Smooth muscle cell (in vitro differentiated cells): ENCODE data around the gene CCDC186. TPM values are rescaled to one million over a fixed set of nuclear protein-coding genes. Genes with fewer than 3 reads are reported as not detected.

Source experiments
- DNase-seq: peaks from one replicate; lab custom pipeline; 2025; ENCODE audit not compliant: unreplicated experiment; lab: John Stamatoyannopoulos, UW
- H2AFZ ChIP-seq: fragments of 200-600 bp; sonication (generic); 2 replicates; pipeline ENCODE4 v1.6.0; 2016; ENCODE audit warnings: antibody characterized with exemption, low read depth, mild to moderate bottlenecking
- H3F3A ChIP-seq: fragments of 200-600 bp; sonication (generic); 2 replicates; pipeline ENCODE4 v1.6.0; 2017; ENCODE audit warnings: antibody characterized with exemption, low read depth
- H3K27ac ChIP-seq: fragments of 200-600 bp; sonication (generic); 2 replicates; pipeline ENCODE4 v1.5.1; 2016; ENCODE audit warnings: low read depth, mild to moderate bottlenecking
- H3K27me3 ChIP-seq: fragments of 200-600 bp; sonication (generic); 2 replicates; pipeline ENCODE4 v1.6.1; 2016; ENCODE audit warnings: low read depth, mild to moderate bottlenecking
- H3K36me3 ChIP-seq: fragments of 200-600 bp; sonication (generic); 2 replicates; pipeline ENCODE4 v1.5.1; 2016; ENCODE audit warnings: low read depth
- H3K4me1 ChIP-seq: fragments of 200-600 bp; sonication (generic); 2 replicates; pipeline ENCODE4 v1.5.1; 2016; ENCODE audit warnings: low read depth
- H3K4me2 ChIP-seq: fragments of 200-600 bp; sonication (generic); 2 replicates; pipeline ENCODE4 v1.6.0; 2016; ENCODE audit warnings: mild to moderate bottlenecking
- H3K4me3 ChIP-seq: fragments of 200-600 bp; sonication (generic); 2 replicates; pipeline ENCODE4 v1.5.1; 2016; ENCODE audit warnings: mild to moderate bottlenecking
- H3K79me2 ChIP-seq: fragments of 200-600 bp; sonication (generic); 2 replicates; pipeline ENCODE4 v1.6.0; 2016; ENCODE audit warnings: low read depth, mild to moderate bottlenecking
- H3K9ac ChIP-seq: fragments of 200-600 bp; sonication (generic); 2 replicates; pipeline ENCODE4 v1.6.0; 2016; ENCODE audit warnings: low read depth
- H3K9me3 ChIP-seq: fragments of 200-600 bp; sonication (generic); replicated peaks from 2 replicates; pipeline ENCODE4 v1.5.1; 2016; ENCODE audit warnings: low read depth
- H4K20me1 ChIP-seq: fragments of 200-600 bp; sonication (generic); 2 replicates; pipeline ENCODE4 v1.6.0; 2016; ENCODE audit warnings: low read depth
- CTCF ChIP-seq: fragments of 200-600 bp; sonication (generic); IDR thresholded peaks from 2 replicates; pipeline ENCODE4 v1.5.1; 2017; ENCODE audit warnings: borderline replicate concordance, mild to moderate bottlenecking, antibody characterized with exemption; ENCODE audit not compliant: insufficient read depth, poor library complexity, severe bottlenecking
- WGBS: methylation state at CpG from one replicate; pipeline ENCODE4 v1.1.7; 2016; ENCODE audit warnings: low lambda C conversion rate; 5-methylcytosine and 5-hydroxymethylcytosine counted together
- polyA plus RNA-seq: library from polyadenylated mRNA; unstranded; fragments of >200 nt; fragmentation: Nextera tagmentation; extraction: Ambion mirVana; gene quantifications from 2 replicates; pipeline ENCODE4 v1.2.1, GENCODE V29; 2016
- total RNA-seq: library from RNA; depleted of rRNA; stranded (reverse); fragments of >200 nt; gene quantifications from 2 replicates; pipeline ENCODE4 v1.2.3, GENCODE V29; 2014

The CCDC186 gene
- total and polyA plus RNA-seq, 2 experiments from 2014 or later: 14.6 to 27.9 TPM

DNA sequence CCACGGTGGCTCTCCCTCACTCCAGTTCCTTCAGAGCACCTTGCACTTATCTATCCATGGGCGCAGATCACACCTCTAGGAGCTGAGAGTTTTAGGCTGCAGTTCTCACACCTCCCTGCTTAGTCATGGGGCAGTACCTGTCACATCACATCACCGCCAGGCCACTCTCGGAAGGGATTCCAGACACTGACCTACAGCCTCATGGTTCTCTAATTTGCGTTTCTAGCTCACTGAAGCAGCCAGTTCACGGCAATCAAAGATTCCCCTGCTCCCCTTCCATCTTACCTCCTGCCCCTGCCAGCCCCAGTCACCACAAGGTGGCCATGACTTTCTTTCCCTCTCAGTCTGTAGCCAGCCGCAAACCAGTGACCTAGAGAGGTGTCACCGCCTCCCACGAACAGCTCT, 96.2 kb downstream of the CCDC186 start:
- Histone ChIP-seq H2AFZ (no peak overlapping the region), H3K79me2 (no peaks in the 10 kb centered on the region), H3K4me1 (no peaks in the 10 kb centered on the region), H3K36me3 (no peaks in the 10 kb centered on the region), H4K20me1 (no peaks in the 10 kb centered on the region), H3F3A (no peaks in the 10 kb centered on the region), H3K4me2 (no peak overlapping the region), H3K27ac (no peak overlapping the region), H3K27me3 (peaks cover 7% of the 10 kb centered on the region), H3K9me3 (no peaks in the 10 kb centered on the region), H3K9ac (no peak overlapping the region), H3K4me3 (no peak overlapping the region)
- TF ChIP-seq CTCF: no peak
- WGBS: 78% methylated on average over 9 of the region's 9 CpGs
- no peak for DNase-seq

DNA sequence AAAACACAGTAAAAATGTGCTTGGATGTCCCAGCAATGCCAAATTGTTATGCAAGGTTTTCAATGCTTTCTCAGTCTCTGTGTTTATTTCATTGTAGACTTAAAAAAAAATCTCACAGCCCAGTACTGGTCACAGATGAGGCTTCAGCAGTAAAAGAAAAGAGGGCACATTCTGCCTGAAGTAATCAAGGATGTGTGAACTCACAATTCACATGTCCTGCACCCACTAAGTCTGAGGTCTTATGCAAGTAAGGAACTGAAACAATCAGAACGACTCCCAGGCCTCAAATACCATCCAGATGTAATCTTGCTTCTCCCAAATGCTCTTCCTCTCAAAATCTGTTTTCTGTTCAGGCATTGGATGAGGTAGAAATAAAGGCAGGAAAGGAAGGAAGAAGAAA, 96.7 kb downstream of the CCDC186 start:
- Histone ChIP-seq H3K4me3 (no peak overlapping the region), H4K20me1 (no peaks in the 10 kb centered on the region), H3K36me3 (no peaks in the 10 kb centered on the region), H3F3A (no peaks in the 10 kb centered on the region), H3K27me3 (peaks cover 7% of the 10 kb centered on the region), H3K4me2 (no peak overlapping the region), H3K27ac (no peak overlapping the region), H3K79me2 (no peaks in the 10 kb centered on the region), H3K4me1 (no peaks in the 10 kb centered on the region), H3K9ac (no peak overlapping the region), H3K9me3 (no peaks in the 10 kb centered on the region), H2AFZ (no peak overlapping the region)
- WGBS: 77% methylated on average over 1 of the region's 1 CpG
- no peak for TF ChIP-seq CTCF
- no peak for DNase-seq

GRCh38 chr10:114075093-114075492, 98.9 kb downstream of the CCDC186 start:
- Histone ChIP-seq H2AFZ (no peak overlapping the region), H3K4me2 (no peak overlapping the region), H3K27ac (no peak overlapping the region), H3K36me3 (no peaks in the 10 kb centered on the region), H3K27me3 (no peaks in the 10 kb centered on the region), H3K4me3 (no peak overlapping the region), H3K79me2 (no peaks in the 10 kb centered on the region), H3K4me1 (no peaks in the 10 kb centered on the region), H3F3A (no peaks in the 10 kb centered on the region), H4K20me1 (no peaks in the 10 kb centered on the region), H3K9me3 (no peaks in the 10 kb centered on the region), H3K9ac (no peak overlapping the region)
- no peak for DNase-seq
- WGBS: 94% methylated on average over 6 of the region's 6 CpGs
- TF ChIP-seq CTCF: no peak

- Histone ChIP-seq H3K4me1 (no peaks in the 10 kb centered on the region), H3K9ac (no peak overlapping the region), H3K79me2 (no peaks in the 10 kb centered on the region), H3K36me3 (no peaks in the 10 kb centered on the region), H3K4me3 (no peak overlapping the region), H3K27me3 (no peaks in the 10 kb centered on the region), H3F3A (no peaks in the 10 kb centered on the region), H3K4me2 (no peak overlapping the region), H3K27ac (no peak overlapping the region), H3K9me3 (no peaks in the 10 kb centered on the region), H2AFZ (no peak overlapping the region), H4K20me1 (no peaks in the 10 kb centered on the region)
- TF ChIP-seq CTCF: no peak
- DNase-seq: no peak
- 81% methylated on average over 14 of the region's 14 CpGs for WGBS
Observed at GRCh38 chr10:114073395-114074186, 100.4 kb downstream of the CCDC186 start.
